ENCODE data around the gene KRTAP10-12. TPM values are rescaled to one million over a fixed set of nuclear protein-coding genes. Genes with fewer than 3 reads are reported as not detected.

Gene KRTAP10-12
- total RNA-seq, 1 experiment from 2014 or later, result not detected

GRCh38 chr21:44723177-44724131 lies 26.5 kb downstream of the KRTAP10-12 start:
- Histone ChIP-seq H3K36me3 (ENCODE audit: control insufficient read depth, insufficient read depth, low read length) (no peaks in the 10 kb centered on the region), H3K27me3 (ENCODE audit: control insufficient read depth, insufficient read depth, low read length) (no peaks in the 10 kb centered on the region), H3K27ac (ENCODE audit: low read length) (no peak overlapping the region), H3K4me1 (ENCODE audit: control insufficient read depth, insufficient read depth, low read length) (no peaks in the 10 kb centered on the region), H3K9me3 (ENCODE audit: control insufficient read depth, insufficient read depth, low read depth, low read length) (no peaks in the 10 kb centered on the region), H3K4me3 (ENCODE audit: low read depth in 2 of 2, low read length in 2 of 2) (no peak overlapping the region)
- no TSS peak for BruUV-seq (replicated peaks)
- TF ChIP-seq POLR2AphosphoS5 (IDR thresholded peaks at IDR 0.05; ENCODE audit: low read depth, low read length), result no peak
- TF ChIP-seq REST (IDR thresholded peaks at IDR 0.05; ENCODE audit: insufficient read depth in 1 of 2, low read depth in 2 of 2, low read length in 1 of 2), result no peak
- TF ChIP-seq, protein P1, sequence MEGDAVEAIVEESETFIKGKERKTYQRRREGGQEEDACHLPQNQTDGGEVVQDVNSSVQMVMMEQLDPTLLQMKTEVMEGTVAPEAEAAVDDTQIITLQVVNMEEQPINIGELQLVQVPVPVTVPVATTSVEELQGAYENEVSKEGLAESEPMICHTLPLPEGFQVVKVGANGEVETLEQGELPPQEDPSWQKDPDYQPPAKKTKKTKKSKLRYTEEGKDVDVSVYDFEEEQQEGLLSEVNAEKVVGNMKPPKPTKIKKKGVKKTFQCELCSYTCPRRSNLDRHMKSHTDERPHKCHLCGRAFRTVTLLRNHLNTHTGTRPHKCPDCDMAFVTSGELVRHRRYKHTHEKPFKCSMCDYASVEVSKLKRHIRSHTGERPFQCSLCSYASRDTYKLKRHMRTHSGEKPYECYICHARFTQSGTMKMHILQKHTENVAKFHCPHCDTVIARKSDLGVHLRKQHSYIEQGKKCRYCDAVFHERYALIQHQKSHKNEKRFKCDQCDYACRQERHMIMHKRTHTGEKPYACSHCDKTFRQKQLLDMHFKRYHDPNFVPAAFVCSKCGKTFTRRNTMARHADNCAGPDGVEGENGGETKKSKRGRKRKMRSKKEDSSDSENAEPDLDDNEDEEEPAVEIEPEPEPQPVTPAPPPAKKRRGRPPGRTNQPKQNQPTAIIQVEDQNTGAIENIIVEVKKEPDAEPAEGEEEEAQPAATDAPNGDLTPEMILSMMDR (IDR thresholded peaks at IDR 0.05), result no peak
- no peak for TF ChIP-seq TCF7L2 (IDR thresholded peaks at IDR 0.05; ENCODE audit: low read depth, low read length)
- ATAC-seq (no peak), DNase-seq (ENCODE audit: low read depth, low spot score) (no peak)
- ChIA-PET CTCF (no interaction called here), POLR2A (no interaction called here)
- intact Hi-C loops (cut with micrococcal nuclease; ENCODE audit: unreplicated experiment), result no loop called here
- in situ Hi-C loops (cut with HindIII; ENCODE audit: low pct_unique_long_range_greater_than_20kb, low sequenced_read_pairs), result no loop called here

DNA sequence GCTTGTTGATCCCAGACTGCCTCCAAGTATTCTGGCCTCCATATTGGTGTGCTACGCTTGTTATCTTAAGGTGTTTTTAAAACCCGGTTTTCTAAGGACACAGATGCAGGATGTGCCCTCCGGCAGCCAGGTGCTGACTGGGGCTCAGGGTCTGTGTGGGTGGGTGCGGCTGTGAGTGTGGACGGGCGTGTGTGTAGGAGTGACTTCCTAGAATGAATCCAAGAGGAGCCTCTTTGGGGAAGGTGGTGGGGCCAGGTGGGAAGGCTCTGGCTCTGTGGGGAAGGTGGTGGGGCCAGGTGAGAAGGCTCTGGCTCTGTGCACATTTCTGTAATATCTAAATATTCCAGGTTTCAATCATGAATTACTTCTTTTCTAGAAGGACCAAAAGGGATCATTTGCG lies 27.2 kb downstream of the KRTAP10-12 start:
- Histone ChIP-seq H3K27me3 (ENCODE audit: control insufficient read depth, insufficient read depth, low read length) (no peaks in the 10 kb centered on the region), H3K36me3 (ENCODE audit: control insufficient read depth, insufficient read depth, low read length) (no peaks in the 10 kb centered on the region), H3K27ac (ENCODE audit: low read length) (no peak overlapping the region), H3K4me3 (ENCODE audit: low read depth in 2 of 2, low read length in 2 of 2) (no peak overlapping the region), H3K4me1 (ENCODE audit: control insufficient read depth, insufficient read depth, low read length) (no peaks in the 10 kb centered on the region), H3K9me3 (ENCODE audit: control insufficient read depth, insufficient read depth, low read depth, low read length) (no peaks in the 10 kb centered on the region)
- TF ChIP-seq, protein P1 (IDR thresholded peaks at IDR 0.05), result no peak
- TF ChIP-seq REST (IDR thresholded peaks at IDR 0.05; ENCODE audit: insufficient read depth in 1 of 2, low read depth in 2 of 2, low read length in 1 of 2), result no peak
- no peak for TF ChIP-seq TCF7L2 (IDR thresholded peaks at IDR 0.05; ENCODE audit: low read depth, low read length)
- no peak for TF ChIP-seq POLR2AphosphoS5 (IDR thresholded peaks at IDR 0.05; ENCODE audit: low read depth, low read length)
- TF ChIP-seq SIN3A (IDR thresholded peaks at IDR 0.05; ENCODE audit: borderline replicate concordance, insufficient read depth, low read depth, low read length), result no peak
- POLR2A ChIA-PET, result no interaction called here
- ATAC-seq (no peak), DNase-seq (ENCODE audit: low read depth, low spot score) (no peak)
- intact Hi-C loops (cut with micrococcal nuclease; ENCODE audit: unreplicated experiment), result no loop called here
- in situ Hi-C loops (cut with HindIII; ENCODE audit: low pct_unique_long_range_greater_than_20kb, low sequenced_read_pairs), result no loop called here
- no TSS peak for BruUV-seq (replicated peaks)
- CTCF ChIA-PET, result no interaction called here

All from Panc1 (cell line).